Measurements from ENCODE around the gene SELPLG. TPM values are rescaled to one million over a fixed set of nuclear protein-coding genes. Genes with fewer than 3 reads are reported as not detected.

The SELPLG gene
- 0.24 TPM in 1 of 2 replicates, not detected in the other for total RNA-seq

GRCh38 chr12:108633534-108634248 is at the start of gene SELPLG:
Gene SELPLG (minus strand): TSS chr12:108633894. CDS start chr12:108624307, 9,587 bp downstream.

GRCh38 chr12:108597559-108598471 is 35.9 kb downstream of the SELPLG start, which contains the start of gene TMEM119:
Gene TMEM119 (minus strand): TSS chr12:108598084. CDS start chr12:108592383, 5,701 bp downstream.

Other genes starting within 250 kb of the SELPLG start
- gene FICD, start 118.6 kb downstream of the SELPLG start, total RNA-seq, result 1.9 and 7.5 TPM in 2 replicates
- gene SART3, start 72.7 kb downstream of the SELPLG start, total RNA-seq, result 34.7 and 35.9 TPM in 2 replicates
- gene ISCU, start 71.3 kb downstream of the SELPLG start, total RNA-seq, result 84.6 and 165 TPM in 2 replicates
- 0.96 TPM in 1 of 2 replicates, not detected in the other for gene TMEM119, start 35.8 kb downstream of the SELPLG start, total RNA-seq
- gene CORO1C, start 97.6 kb upstream of the SELPLG start, total RNA-seq, result 119 and 168 TPM in 2 replicates
- 14.5 and 20.5 TPM in 2 replicates for gene SSH1, start 223.7 kb upstream of the SELPLG start, total RNA-seq
- not detected in 2 replicates for gene DAO, start 246.2 kb upstream of the SELPLG start, total RNA-seq